ENCODE measurements around the gene KSR1. TPM values are rescaled to one million over a fixed set of nuclear protein-coding genes. Genes with fewer than 3 reads are reported as not detected.

KSR1 gene
- total and polyA plus RNA-seq, 2 of the 8 experiments (the other 6 are each of a cell fraction or from before 2014, with no cell fraction given) = 14.1 to 34.7 TPM

- H3K4me2 ChIP-seq (ENCODE audit: insufficient read depth in 1 of 2, low read depth in 2 of 2, low read length in 2 of 2) = no peak overlapping the region
- no peak overlapping the region for H4K5ac ChIP-seq (ENCODE audit: insufficient read length, low read depth, low read length)
- H2AK5ac ChIP-seq (ENCODE audit: low read depth, low read length) = peak overlapping the region; percentile 60; the same call in 1 of the 2 replicates
- H3K79me1 ChIP-seq (ENCODE audit: low read depth, low read length) = peaks cover 12% of the 10 kb centered on the region; the same call in 1 of the 2 replicates
- POLR2A ChIA-PET (ENCODE audit: partially characterized antibody) = interaction anchor here (1.1 kb wide), 1 partner anchor 16 kb away, joined by 4 read pairs; no protein-coding TSS in a partner anchor
- no peak for TF ChIP-seq HDAC2 (IDR thresholded peaks at IDR 0.05; ENCODE audit: borderline replicate concordance in 1 of 2, low read depth in 2 of 2, low read length in 2 of 2)
- TF ChIP-seq ZNF274 (IDR thresholded peaks at IDR 0.05; ENCODE audit: borderline replicate concordance, extremely low read depth, low read length) = no peak
- no peak for TF ChIP-seq FOSL1 (IDR thresholded peaks at IDR 0.05; ENCODE audit: insufficient read depth, low read depth, low read length)
- no peak for TF ChIP-seq SRF (IDR thresholded peaks at IDR 0.05; ENCODE audit: low read depth, low read length)
- TF ChIP-seq NRF1 (IDR thresholded peaks at IDR 0.05; ENCODE audit: low read depth, low read length) = no peak
- TF ChIP-seq SIRT6 (IDR thresholded peaks at IDR 0.05; ENCODE audit: low read length) = no peak
- TF ChIP-seq GTF2F1 (IDR thresholded peaks at IDR 0.05; ENCODE audit: borderline replicate concordance, low read depth, low read length) = no peak
- no peak for TF ChIP-seq ATF3 (IDR thresholded peaks at IDR 0.05; ENCODE audit: insufficient read depth, low read depth, low read length)
- no peak for TF ChIP-seq BACH1 (IDR thresholded peaks at IDR 0.05; ENCODE audit: low read length)
- no peak for TF ChIP-seq SP4 (IDR thresholded peaks at IDR 0.05; ENCODE audit: low read length)
- TF ChIP-seq TAF7 (optimal IDR thresholded peaks at IDR 0.05; ENCODE audit: borderline replicate concordance, low read depth, low read length) = no peak
- no peak for TF ChIP-seq CTBP2 (IDR thresholded peaks at IDR 0.05; ENCODE audit: borderline replicate concordance, insufficient read depth, insufficient read length, low read length)
- TF ChIP-seq JUN (IDR thresholded peaks at IDR 0.05; ENCODE audit: low read depth, low read length) = no peak
- no peaks in the 10 kb centered on the region for H4K20me1 ChIP-seq (replicated peaks in 1 of 2; ENCODE audit: control insufficient read depth in 1 of 2, insufficient read depth in 2 of 2, low read length in 2 of 2)
- FAIRE-seq (no peak), DNase-seq (ENCODE audit: low read depth in 1 of 2, low spot score in 2 of 2) (no peak)
- peaks cover 14 to 38% (median 27%) of the 10 kb centered on the region in 4 experiments for H3K4me1 ChIP-seq (replicated peaks in 1 of 4; ENCODE audit: control insufficient read depth in 3 of 4, insufficient read depth in 4 of 4, low read length in 3 of 4)
- H2BK120ac ChIP-seq (replicated peaks; ENCODE audit: low read depth, low read length) = no peak overlapping the region
- H3K23ac ChIP-seq (ENCODE audit: insufficient read length) = no peak overlapping the region
- H3K79me2 ChIP-seq (ENCODE audit: control insufficient read depth in 1 of 2, insufficient read depth in 2 of 2, low read length in 2 of 2) = peaks cover 4 to 77% of the 10 kb centered on the region in 2 experiments; a peak in 2 of 4 replicates
- H3K4me3 ChIP-seq (ENCODE audit: extremely low read depth in 1 of 4, insufficient read depth in 2 of 4, low read depth in 3 of 4, low read length in 4 of 4) = no peak overlapping the region
- H2BK20ac ChIP-seq (ENCODE audit: low read length) = no peak overlapping the region
- no peak overlapping the region for H3K4ac ChIP-seq (replicated peaks; ENCODE audit: insufficient read length, low read depth, low read length)
- no peaks in the 10 kb centered on the region for H3K27me3 ChIP-seq (replicated peaks in 1 of 4; ENCODE audit: control insufficient read depth in 3 of 4, extremely low read depth in 1 of 4, insufficient read depth in 3 of 4, low read length in 3 of 4)
- H4K91ac ChIP-seq (replicated peaks; ENCODE audit: insufficient read length, low read length) = no peak overlapping the region
- no peak overlapping the region for H4K8ac ChIP-seq (ENCODE audit: extremely low read depth, insufficient read depth, low read length)
- H3K18ac ChIP-seq (ENCODE audit: extremely low read depth, low read length) = no peak overlapping the region
- H3K36me3 ChIP-seq (ENCODE audit: control insufficient read depth in 2 of 4, insufficient read depth in 4 of 4, low read length in 3 of 4) = peaks cover 0 to 5% (median 0%) of the 10 kb centered on the region in 4 experiments; a peak in 3 of 8 replicates
- no peak overlapping the region for H3K9ac ChIP-seq (replicated peaks in 1 of 4; ENCODE audit: extremely low read depth in 1 of 4, low read depth in 3 of 4, low read length in 3 of 4)
- no peak overlapping the region; the same call in 1 of the 2 replicates for H2BK12ac ChIP-seq (ENCODE audit: low read depth, low read length)
- no peak overlapping the region for H2BK15ac ChIP-seq (ENCODE audit: low read length)
- no peak overlapping the region for H3K56ac ChIP-seq (replicated peaks; ENCODE audit: insufficient read length, low read depth, low read length)
- peaks cover 21 to 24% of the 10 kb centered on the region in 2 experiments for H3K9me3 ChIP-seq (ENCODE audit: insufficient read depth in 2 of 2, low read depth in 1 of 2, low read length in 1 of 2)
- CTCF ChIA-PET (ENCODE audit: partially characterized antibody) = interaction anchor here (0.8 to 6.5 kb wide), 5 partner anchors 9 to 149 kb away, joined by 3 to 35 read pairs (median 5); no protein-coding TSS in a partner anchor
- no peak overlapping the region for H2AFZ ChIP-seq (ENCODE audit: low read length)
- H3K23me2 ChIP-seq (ENCODE audit: low read depth, low read length) = no peaks in the 10 kb centered on the region
- no peak overlapping the region for H3K27ac ChIP-seq (ENCODE audit: low read depth, low read length)
- H3K14ac ChIP-seq (ENCODE audit: insufficient read length) = no peak overlapping the region
- 98% methylated on average over 5 of the region's 5 CpGs; no CpG with 5 or more reads in 1 of the 2 experiments for WGBS, 2 experiments (ENCODE audit: extremely low coverage in 1 of 2, insufficient coverage in 1 of 2, insufficient read length in 1 of 2, insufficient replicate concordance in 2 of 2, low coverage in 1 of 2, low lambda C conversion rate in 2 of 2, missing lambda C conversion rate in 1 of 2)
- no peak overlapping the region for H2BK5ac ChIP-seq (ENCODE audit: low read depth, low read length)
Observed at GRCh38 chr17:27497696-27498095, 41.4 kb downstream of the KSR1 start.

All from H1 (cell line).